Thyroid gland (tissue), 4 donors: ENCODE results near the gene MRM2.

Experiments used
- POLR2A ChIP-seq, 2 donors: fragments of 450-650 bp; IDR thresholded peaks; one replicate each; pipeline ENCODE4 v1.6.1; 2017; ENCODE audit warnings: antibody characterized with exemption in 2 of 2, mild to moderate bottlenecking in 2 of 2, moderate library complexity in 1 of 2
- TF ChIP-seq, protein P1 (sequence below), 6 experiments: fragments of 200-600 bp in 3 of 6; fragments of 450-650 bp in 3 of 6; sonication (generic) in 3 of 6; IDR thresholded peaks; one replicate each; pipeline ENCODE4 v1.5.1; 2016 to 2019; ENCODE audit warnings: antibody characterized with exemption in 6 of 6, mild to moderate bottlenecking in 2 of 6, inconsistent platforms in 1 of 6, moderate library complexity in 1 of 6

DNA sequence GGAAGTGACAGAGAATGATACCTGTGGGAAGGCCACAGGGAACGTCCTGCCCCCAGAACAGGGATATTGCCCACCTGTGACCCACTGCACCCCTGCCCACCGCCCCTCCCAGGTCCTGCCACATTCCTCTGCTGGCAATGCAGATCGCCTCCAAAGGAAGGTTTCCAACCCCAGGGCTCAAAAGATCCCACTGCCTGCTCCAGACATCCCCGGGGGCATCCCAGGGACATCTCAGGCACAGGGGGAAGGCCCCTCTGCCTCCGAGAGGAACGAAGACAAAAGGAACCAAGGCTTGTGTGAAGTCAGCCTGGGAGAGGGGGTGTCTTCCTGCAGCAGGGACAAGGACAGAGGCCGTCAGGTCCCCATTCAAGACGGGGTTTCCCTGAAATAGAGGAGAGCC lies 28.5 kb upstream of the MRM2 start:
- TF ChIP-seq, protein P1, sequence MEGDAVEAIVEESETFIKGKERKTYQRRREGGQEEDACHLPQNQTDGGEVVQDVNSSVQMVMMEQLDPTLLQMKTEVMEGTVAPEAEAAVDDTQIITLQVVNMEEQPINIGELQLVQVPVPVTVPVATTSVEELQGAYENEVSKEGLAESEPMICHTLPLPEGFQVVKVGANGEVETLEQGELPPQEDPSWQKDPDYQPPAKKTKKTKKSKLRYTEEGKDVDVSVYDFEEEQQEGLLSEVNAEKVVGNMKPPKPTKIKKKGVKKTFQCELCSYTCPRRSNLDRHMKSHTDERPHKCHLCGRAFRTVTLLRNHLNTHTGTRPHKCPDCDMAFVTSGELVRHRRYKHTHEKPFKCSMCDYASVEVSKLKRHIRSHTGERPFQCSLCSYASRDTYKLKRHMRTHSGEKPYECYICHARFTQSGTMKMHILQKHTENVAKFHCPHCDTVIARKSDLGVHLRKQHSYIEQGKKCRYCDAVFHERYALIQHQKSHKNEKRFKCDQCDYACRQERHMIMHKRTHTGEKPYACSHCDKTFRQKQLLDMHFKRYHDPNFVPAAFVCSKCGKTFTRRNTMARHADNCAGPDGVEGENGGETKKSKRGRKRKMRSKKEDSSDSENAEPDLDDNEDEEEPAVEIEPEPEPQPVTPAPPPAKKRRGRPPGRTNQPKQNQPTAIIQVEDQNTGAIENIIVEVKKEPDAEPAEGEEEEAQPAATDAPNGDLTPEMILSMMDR (IDR thresholded peaks at IDR 0.05) = no peak
- no peak for TF ChIP-seq POLR2A (IDR thresholded peaks at IDR 0.05)
